ENCODE results near the gene KLC1. TPM values are rescaled to one million over a fixed set of nuclear protein-coding genes. Genes with fewer than 3 reads are reported as not detected.

KLC1 gene
- total RNA-seq, 3 donors from 2014 or later (not counting 1 experiment from before 2014, with no cell fraction given) = 144 to 200 (median 178) TPM

DNA sequence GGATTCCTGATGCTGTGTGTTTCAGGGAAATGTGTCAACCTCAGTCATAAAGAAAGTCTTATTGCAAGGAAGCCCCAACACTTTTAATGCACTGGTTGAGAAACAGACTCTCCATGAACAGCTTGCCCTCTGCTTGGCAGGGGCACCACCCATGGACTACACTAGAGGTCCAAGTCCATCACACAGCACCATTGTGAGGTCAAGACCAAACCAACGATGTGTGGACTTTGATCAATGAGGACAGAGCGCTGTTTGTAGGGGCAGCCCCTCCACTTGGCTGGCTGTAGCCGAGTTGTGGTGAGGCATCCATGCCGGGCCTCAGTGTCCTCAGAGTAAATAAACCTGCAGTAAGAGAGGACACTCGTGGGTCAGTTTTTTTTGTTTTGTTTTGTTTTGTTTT, 116.4 kb downstream of the KLC1 start:
- H3K27ac ChIP-seq (ENCODE audit: low read length) = no peak overlapping the region
- no peak overlapping the region for H3K4me3 ChIP-seq (ENCODE audit: low read length)
- no peaks in the 10 kb centered on the region for H3K4me1 Mint-ChIP-seq
- H3K27ac Mint-ChIP-seq = no peak overlapping the region
- H3K9me3 Mint-ChIP-seq = no peaks in the 10 kb centered on the region
- H3K4me1 ChIP-seq (ENCODE audit: control insufficient read depth, insufficient read depth, low read length) = peaks cover 11% of the 10 kb centered on the region
- WGBS (ENCODE audit: insufficient coverage) = 93% methylated on average over 5 of the region's 5 CpGs
- intact Hi-C loops (cut with micrococcal nuclease) = no loop called here
- TF ChIP-seq, protein P1, sequence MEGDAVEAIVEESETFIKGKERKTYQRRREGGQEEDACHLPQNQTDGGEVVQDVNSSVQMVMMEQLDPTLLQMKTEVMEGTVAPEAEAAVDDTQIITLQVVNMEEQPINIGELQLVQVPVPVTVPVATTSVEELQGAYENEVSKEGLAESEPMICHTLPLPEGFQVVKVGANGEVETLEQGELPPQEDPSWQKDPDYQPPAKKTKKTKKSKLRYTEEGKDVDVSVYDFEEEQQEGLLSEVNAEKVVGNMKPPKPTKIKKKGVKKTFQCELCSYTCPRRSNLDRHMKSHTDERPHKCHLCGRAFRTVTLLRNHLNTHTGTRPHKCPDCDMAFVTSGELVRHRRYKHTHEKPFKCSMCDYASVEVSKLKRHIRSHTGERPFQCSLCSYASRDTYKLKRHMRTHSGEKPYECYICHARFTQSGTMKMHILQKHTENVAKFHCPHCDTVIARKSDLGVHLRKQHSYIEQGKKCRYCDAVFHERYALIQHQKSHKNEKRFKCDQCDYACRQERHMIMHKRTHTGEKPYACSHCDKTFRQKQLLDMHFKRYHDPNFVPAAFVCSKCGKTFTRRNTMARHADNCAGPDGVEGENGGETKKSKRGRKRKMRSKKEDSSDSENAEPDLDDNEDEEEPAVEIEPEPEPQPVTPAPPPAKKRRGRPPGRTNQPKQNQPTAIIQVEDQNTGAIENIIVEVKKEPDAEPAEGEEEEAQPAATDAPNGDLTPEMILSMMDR (IDR thresholded peaks at IDR 0.05) = no peak
- H3K36me3 Mint-ChIP-seq = peaks cover 6% of the 10 kb centered on the region
- no peaks in the 10 kb centered on the region for H3K27me3 Mint-ChIP-seq (ENCODE audit: low read depth in 2 of 2)
- ATAC-seq = no peak
- H3K36me3 ChIP-seq (ENCODE audit: control insufficient read depth, insufficient read depth, low read length) = peaks cover 14% of the 10 kb centered on the region
- no peak overlapping the region for H3K4me3 Mint-ChIP-seq
- H3K9me3 ChIP-seq (ENCODE audit: control insufficient read depth, insufficient read depth, low read length) = no peaks in the 10 kb centered on the region
- no peaks in the 10 kb centered on the region for H3K27me3 ChIP-seq (ENCODE audit: control insufficient read depth, insufficient read depth, low read length)
- no peak for DNase-seq

DNA sequence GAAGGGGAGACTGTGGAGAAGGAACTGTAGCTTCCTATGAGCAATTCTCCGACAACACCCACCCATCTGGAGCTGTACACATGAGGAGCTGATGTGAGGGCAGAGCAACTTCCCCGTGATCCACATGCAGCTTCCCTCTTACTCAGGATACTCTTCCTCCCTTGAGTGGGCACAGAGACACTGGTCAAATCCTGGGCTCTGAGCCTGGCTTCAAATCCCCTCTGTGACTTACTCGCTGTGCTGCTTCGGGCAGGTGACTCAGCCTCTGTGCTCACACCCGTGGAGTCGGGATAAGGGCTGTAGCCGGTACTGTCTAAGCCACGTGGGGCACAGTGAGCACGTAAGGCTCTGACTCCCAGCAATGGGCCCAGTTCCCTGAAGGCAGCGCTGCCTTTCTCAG, 117.7 kb downstream of the KLC1 start:
- H3K9me3 Mint-ChIP-seq = no peaks in the 10 kb centered on the region
- WGBS (ENCODE audit: insufficient coverage) = 98% methylated on average over 10 of the region's 10 CpGs
- H3K36me3 ChIP-seq (ENCODE audit: control insufficient read depth, insufficient read depth, low read length) = peaks cover 9% of the 10 kb centered on the region
- no peak overlapping the region for H3K4me3 Mint-ChIP-seq
- H3K4me1 Mint-ChIP-seq = no peaks in the 10 kb centered on the region
- DNase-seq (no peak), ATAC-seq (no peak)
- peaks cover 6% of the 10 kb centered on the region for H3K36me3 Mint-ChIP-seq
- no peak overlapping the region for H3K27ac ChIP-seq (ENCODE audit: low read length)
- TF ChIP-seq, protein P1 (IDR thresholded peaks at IDR 0.05) = no peak
- no peaks in the 10 kb centered on the region for H3K27me3 Mint-ChIP-seq (ENCODE audit: low read depth in 2 of 2)
- no peak overlapping the region for H3K27ac Mint-ChIP-seq
- H3K27me3 ChIP-seq (ENCODE audit: control insufficient read depth, insufficient read depth, low read length) = no peaks in the 10 kb centered on the region
- no peaks in the 10 kb centered on the region for H3K9me3 ChIP-seq (ENCODE audit: control insufficient read depth, insufficient read depth, low read length)
- H3K4me1 ChIP-seq (ENCODE audit: control insufficient read depth, insufficient read depth, low read length) = peaks cover 11% of the 10 kb centered on the region
- intact Hi-C loops (cut with micrococcal nuclease) = no loop called here
- no peak overlapping the region for H3K4me3 ChIP-seq (ENCODE audit: low read length)

DNA sequence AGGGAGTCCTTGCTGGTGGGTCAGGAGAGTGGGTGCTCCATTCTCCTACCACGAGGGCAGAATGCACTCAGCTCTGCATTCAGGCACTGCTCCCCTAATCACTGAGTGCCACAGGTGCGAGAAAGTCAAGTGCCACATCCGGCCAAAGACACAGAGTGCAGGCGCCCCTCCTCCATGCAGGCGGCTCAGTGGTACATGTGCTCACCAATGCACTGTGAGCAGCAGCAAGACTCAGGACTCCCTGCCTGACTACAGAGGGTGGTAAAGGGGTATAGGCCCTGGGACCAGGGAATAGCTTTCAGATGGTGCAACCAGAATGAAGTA, 119.5 kb downstream of the KLC1 start:
- Histone ChIP-seq H3K4me3 (ENCODE audit: low read length) (no peak overlapping the region), H3K9me3 (ENCODE audit: control insufficient read depth, insufficient read depth, low read length) (no peaks in the 10 kb centered on the region), H3K27me3 (ENCODE audit: control insufficient read depth, insufficient read depth, low read length) (no peaks in the 10 kb centered on the region), H3K27ac (ENCODE audit: low read length) (no peak overlapping the region), H3K36me3 (ENCODE audit: control insufficient read depth, insufficient read depth, low read length) (peaks cover 9% of the 10 kb centered on the region), H3K4me1 (ENCODE audit: control insufficient read depth, insufficient read depth, low read length) (peaks cover 11% of the 10 kb centered on the region)
- Mint-ChIP-seq H3K4me1 (no peaks in the 10 kb centered on the region), H3K4me3 (no peak overlapping the region), H3K36me3 (peaks cover 6% of the 10 kb centered on the region), H3K27ac (no peak overlapping the region), H3K27me3 (ENCODE audit: low read depth in 2 of 2) (no peaks in the 10 kb centered on the region), H3K9me3 (no peaks in the 10 kb centered on the region)
- WGBS (ENCODE audit: insufficient coverage) = 57% methylated on average over 5 of the region's 5 CpGs
- DNase-seq (peak in 1 of 2 donors; percentile 71), ATAC-seq (peak; percentile 69 to 93 (median 75))
- TF ChIP-seq, protein P1 (IDR thresholded peaks at IDR 0.05) = no peak
- intact Hi-C loops (cut with micrococcal nuclease) = no loop called here

DNA sequence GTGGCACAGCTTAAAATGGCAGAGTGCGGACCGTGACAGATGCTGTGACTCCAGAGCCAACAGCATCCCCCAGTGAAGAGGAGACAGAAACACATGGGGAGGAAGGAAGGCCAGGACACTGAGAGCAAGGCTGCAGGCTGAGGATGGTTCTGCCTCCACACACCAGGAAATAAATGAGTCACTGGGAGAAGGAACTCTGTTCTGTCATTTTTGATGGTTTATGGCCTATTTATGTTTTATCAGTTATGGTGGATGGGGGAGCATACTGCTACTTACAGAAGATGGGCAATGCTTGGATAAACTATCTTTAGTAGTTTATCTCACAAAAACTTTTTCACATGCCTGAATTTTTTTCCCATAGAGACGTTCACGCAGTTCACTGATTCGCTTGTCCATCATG, 120.4 kb downstream of the KLC1 start:
- DNase-seq (no peak), ATAC-seq (no peak)
- no peaks in the 10 kb centered on the region for H3K9me3 ChIP-seq (ENCODE audit: control insufficient read depth, insufficient read depth, low read length)
- WGBS (ENCODE audit: insufficient coverage) = 100% methylated on average over 2 of the region's 5 CpGs
- no peaks in the 10 kb centered on the region for H3K27me3 ChIP-seq (ENCODE audit: control insufficient read depth, insufficient read depth, low read length)
- Mint-ChIP-seq H3K4me1 (no peaks in the 10 kb centered on the region), H3K27me3 (ENCODE audit: low read depth in 2 of 2) (no peaks in the 10 kb centered on the region), H3K9me3 (no peaks in the 10 kb centered on the region), H3K36me3 (peaks cover 6% of the 10 kb centered on the region), H3K27ac (no peak overlapping the region), H3K4me3 (no peak overlapping the region)
- TF ChIP-seq, protein P1 (IDR thresholded peaks at IDR 0.05) = no peak
- no peak overlapping the region for H3K27ac ChIP-seq (ENCODE audit: low read length)
- intact Hi-C loops (cut with micrococcal nuclease) = no loop called here
- H3K4me1 ChIP-seq (ENCODE audit: control insufficient read depth, insufficient read depth, low read length) = peaks cover 11% of the 10 kb centered on the region
- peaks cover 9% of the 10 kb centered on the region for H3K36me3 ChIP-seq (ENCODE audit: control insufficient read depth, insufficient read depth, low read length)
- no peak overlapping the region for H3K4me3 ChIP-seq (ENCODE audit: low read length)
